Measurements from ENCODE around the gene FGF1.

FGF1 gene

GRCh38 chr5:142597546-142598337, 88.1 kb downstream of the FGF1 start:
- TF ChIP-seq GATA1 (IDR thresholded peaks at IDR 0.05; ENCODE audit: low read depth, low read length) (no peak), POLR2A (IDR thresholded peaks at IDR 0.05; ENCODE audit: low read length) (no peak)
- DNase-seq = peak; percentile 53 to 71

DNA sequence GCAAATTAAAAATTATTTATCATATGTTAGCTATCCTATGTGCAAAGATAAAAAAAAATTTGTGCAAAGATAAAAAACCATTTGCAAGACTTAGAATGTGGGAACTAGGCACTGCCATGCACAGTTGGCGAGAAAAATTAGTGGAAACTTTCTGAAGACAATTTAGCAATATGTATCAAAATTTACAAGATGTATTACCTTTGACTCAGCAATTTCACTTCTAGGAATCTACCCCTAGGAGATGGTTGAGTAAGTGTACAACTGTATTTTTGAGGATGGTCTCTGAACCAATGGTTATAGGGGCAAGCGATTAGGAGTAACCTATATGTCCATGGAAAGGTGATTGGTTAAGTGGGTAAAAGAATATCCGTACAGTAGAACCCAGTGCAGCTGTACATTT, 88.9 kb downstream of the FGF1 start:
- TF ChIP-seq POLR2A (IDR thresholded peaks at IDR 0.05; ENCODE audit: low read length) (no peak), GATA1 (IDR thresholded peaks at IDR 0.05; ENCODE audit: low read depth, low read length) (no peak)
- no peak for DNase-seq

- no peak for DNase-seq
- TF ChIP-seq GATA1 (IDR thresholded peaks at IDR 0.05; ENCODE audit: low read depth, low read length) (no peak), POLR2A (IDR thresholded peaks at IDR 0.05; ENCODE audit: low read length) (no peak)
Measured at GRCh38 chr5:142592365-142592764, 93.5 kb downstream of the FGF1 start.

- DNase-seq = no peak
- TF ChIP-seq GATA1 (IDR thresholded peaks at IDR 0.05; ENCODE audit: low read depth, low read length) (no peak), POLR2A (IDR thresholded peaks at IDR 0.05; ENCODE audit: low read length) (no peak)
Measured at GRCh38 chr5:142590451-142591231, 95.2 kb downstream of the FGF1 start.

DNA sequence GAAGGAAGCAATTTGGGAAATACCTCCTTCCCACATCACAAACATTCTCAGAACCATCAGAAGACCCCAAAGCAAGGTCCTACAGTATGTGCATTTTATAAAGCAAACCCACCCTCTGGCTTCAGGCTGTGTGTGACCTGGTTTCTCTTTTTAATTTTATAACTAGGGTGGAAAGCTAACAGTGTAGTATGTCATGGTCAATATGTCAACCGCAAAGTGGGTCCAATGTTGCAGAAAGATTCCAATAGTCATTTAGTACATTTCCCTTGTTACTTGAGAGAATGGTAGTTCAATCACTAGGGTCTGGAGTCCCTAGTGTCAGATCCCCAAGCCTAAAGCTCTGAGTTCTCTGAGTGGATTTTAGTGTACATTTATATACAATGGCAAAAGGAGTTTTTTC, 96.2 kb downstream of the FGF1 start:
- no peak for DNase-seq
- TF ChIP-seq POLR2A (IDR thresholded peaks at IDR 0.05; ENCODE audit: low read length) = no peak
- no peak for TF ChIP-seq GATA1 (IDR thresholded peaks at IDR 0.05; ENCODE audit: low read depth, low read length)

DNA sequence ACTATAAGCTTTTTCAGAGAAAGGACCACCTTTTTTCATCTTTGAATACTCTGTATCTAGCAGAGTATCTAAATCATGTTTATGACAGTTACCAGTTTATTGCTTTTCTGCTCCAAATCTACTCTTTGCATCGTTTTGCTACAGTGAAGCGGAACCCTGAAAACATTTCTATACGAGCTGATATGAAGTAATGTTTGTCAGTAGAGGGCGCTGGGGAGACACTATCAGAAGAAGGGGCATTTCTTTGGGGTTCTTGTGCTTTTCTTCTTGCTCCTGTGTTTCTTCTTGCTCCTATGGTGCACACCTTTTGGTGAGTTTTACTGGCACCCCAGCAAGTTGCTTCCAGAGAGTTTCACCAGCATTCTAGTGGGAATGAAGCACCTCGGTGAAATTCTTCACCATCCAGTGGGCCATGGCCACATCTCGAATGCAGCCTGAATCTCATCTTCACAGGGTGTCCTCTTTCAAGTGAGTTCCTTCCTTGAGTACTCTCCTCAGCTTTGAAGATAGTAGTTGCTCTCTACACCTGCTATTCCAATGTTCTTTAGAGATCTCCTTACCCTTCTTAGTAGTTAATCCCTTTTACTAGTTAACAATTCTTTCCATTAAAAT, 98.4 kb downstream of the FGF1 start:
- DNase-seq = peak; percentile 35 to 63
- TF ChIP-seq POLR2A (IDR thresholded peaks at IDR 0.05; ENCODE audit: low read length) (no peak), GATA1 (IDR thresholded peaks at IDR 0.05; ENCODE audit: low read depth, low read length) (no peak)

GRCh38 chr5:142586552-142586951, 99.3 kb downstream of the FGF1 start:
- TF ChIP-seq POLR2A (IDR thresholded peaks at IDR 0.05; ENCODE audit: low read length) (no peak), GATA1 (IDR thresholded peaks at IDR 0.05; ENCODE audit: low read depth, low read length) (no peak)
- DNase-seq = no peak

GRCh38 chr5:142585451-142585850, 100.4 kb downstream of the FGF1 start:
- no peak for DNase-seq
- TF ChIP-seq POLR2A (IDR thresholded peaks at IDR 0.05; ENCODE audit: low read length) (no peak), GATA1 (IDR thresholded peaks at IDR 0.05; ENCODE audit: low read depth, low read length) (no peak)

DNA sequence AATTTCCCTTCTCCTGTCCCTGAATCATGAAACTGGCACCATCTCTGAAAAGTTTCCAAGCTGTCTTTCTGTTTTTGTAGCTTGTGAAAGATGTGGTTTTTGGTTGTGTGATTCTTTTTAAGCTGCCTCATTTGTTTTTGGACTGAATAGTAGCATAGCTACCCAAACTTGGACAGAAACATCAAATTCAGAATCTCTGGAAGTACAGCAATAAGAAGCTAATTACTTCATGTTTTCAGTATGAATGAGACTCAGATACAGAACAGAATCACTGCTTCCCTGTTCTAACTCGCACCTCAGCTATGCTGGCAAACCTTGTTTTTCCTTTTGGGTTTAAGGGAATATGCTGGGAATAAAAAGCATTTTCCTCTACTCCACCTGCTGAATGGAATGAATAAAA, 101.0 kb downstream of the FGF1 start:
- TF ChIP-seq GATA1 (IDR thresholded peaks at IDR 0.05; ENCODE audit: low read depth, low read length) (no peak), POLR2A (IDR thresholded peaks at IDR 0.05; ENCODE audit: low read length) (no peak)
- no peak for DNase-seq

DNA sequence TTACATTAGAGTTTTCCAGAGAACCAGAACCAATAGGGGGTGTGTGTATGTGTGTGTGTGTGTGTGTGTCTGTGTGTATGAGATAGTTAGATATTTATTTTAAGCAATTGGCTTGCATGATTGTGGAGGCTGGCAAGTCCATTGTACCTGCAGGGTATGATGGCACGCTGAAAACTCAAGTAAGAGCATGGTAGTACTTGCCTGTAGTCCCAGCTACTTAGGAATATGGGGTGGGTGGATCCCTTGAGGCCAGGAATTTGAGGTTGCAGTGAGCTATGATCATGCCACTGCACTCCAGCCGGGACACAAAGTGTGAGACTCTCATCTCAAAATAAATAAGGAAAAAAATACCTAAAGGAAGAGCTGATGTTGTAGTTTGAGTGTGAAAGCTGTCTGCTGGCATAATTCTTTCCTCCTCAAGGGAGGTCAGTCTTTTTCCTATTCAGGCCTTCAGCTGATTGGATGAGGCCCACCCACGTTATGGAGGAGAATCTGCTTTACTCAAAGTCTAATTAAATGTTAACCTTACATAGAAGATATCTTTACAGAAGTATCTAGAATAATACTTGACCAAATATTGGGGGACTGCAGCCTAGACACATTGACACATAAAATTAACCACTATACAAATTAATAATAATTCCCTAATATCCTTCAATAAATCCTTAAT, 107.6 kb downstream of the FGF1 start:
- DNase-seq = no peak
- TF ChIP-seq POLR2A (IDR thresholded peaks at IDR 0.05; ENCODE audit: low read length) = no peak
- no peak for TF ChIP-seq GATA1 (IDR thresholded peaks at IDR 0.05; ENCODE audit: low read depth, low read length)

DNA sequence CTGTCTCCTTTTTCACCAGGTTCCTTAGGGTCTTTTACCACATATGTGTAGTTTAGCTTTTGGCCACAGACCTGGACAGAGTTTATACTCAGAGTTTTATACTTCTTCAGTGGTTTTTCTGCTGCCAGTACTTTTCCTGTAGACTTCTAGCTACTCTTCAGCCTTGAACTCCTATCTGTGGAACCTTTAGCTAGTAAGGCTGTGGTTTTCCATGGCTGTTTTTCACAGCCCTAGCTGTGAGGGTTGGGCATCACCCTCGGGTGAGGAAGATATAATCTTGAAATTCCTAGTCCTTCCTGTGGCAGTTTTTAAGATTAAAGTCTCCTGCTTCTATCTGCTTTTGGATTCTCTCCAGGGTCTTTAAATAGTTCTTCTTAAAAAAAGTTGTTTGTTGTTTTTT, 109.1 kb downstream of the FGF1 start:
- no peak for DNase-seq
- TF ChIP-seq POLR2A (IDR thresholded peaks at IDR 0.05; ENCODE audit: low read length) (no peak), GATA1 (IDR thresholded peaks at IDR 0.05; ENCODE audit: low read depth, low read length) (no peak)

DNA sequence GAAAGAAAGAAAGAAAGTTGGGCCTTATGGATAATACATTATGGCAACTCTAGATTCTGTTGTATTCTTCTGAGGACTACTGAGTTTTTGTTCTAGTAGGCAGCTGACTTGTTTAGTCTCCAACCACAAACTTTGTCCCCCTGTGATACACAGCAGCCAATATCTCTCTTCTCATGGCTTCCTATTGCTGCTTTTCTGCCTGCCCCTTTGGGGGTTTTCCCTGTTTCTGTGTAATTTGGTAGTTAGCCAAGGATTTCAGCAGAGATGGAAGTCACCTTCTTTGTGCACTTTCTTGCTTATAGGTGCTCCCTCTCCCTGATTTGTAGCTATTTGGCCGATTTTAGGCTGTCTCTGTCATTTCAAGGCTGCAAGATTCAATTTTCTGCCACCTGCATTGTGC, 109.6 kb downstream of the FGF1 start:
- no peak for TF ChIP-seq POLR2A (IDR thresholded peaks at IDR 0.05; ENCODE audit: low read length)
- TF ChIP-seq GATA1 (IDR thresholded peaks at IDR 0.05; ENCODE audit: low read depth, low read length) = no peak
- DNase-seq = no peak

DNA sequence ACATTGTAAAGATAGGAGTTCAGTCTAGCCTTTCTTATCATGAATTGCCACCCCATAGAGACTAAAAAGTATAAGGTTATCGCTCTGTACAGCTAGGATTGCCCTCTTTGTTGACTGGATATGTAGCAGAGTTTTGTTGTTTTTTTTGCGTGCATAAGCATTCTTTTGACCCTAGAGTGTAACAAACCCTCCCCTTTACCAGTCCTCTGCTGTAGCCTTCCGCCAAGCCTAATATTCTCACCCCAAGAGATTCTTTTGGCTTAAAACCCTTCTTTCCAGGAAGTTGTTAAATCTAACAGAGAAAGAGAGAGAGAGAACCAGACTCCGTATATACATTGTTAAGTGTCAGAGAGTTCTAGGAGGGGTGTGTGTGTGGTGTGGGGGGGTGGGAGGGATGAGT, 113.9 kb downstream of the FGF1 start:
- DNase-seq = peak in 1 of 2 experiments; percentile 46
- no peak for TF ChIP-seq POLR2A (IDR thresholded peaks at IDR 0.05; ENCODE audit: low read length)
- no peak for TF ChIP-seq GATA1 (IDR thresholded peaks at IDR 0.05; ENCODE audit: low read depth, low read length)

DNA sequence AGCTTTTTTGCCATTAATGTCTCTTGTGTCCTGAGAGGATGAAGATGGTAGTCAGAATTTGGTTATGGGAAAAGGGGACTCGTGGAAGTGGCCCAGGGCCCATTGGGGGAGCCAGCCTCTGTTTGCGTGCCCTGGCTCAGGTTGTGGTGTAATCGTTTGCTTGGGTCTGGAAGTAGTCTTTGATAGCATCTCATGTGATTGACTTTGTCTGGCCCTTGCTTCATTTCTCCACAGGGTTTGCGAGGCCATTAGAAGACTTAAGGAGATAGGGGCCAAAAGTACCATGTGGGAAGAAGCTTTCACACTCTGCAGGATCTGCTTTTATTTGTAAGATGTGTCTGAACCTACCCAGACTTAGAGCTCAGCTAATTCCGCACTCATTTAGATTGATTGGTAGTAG, 114.5 kb downstream of the FGF1 start:
- DNase-seq = peak in 1 of 2 experiments; percentile 2
- no peak for TF ChIP-seq GATA1 (IDR thresholded peaks at IDR 0.05; ENCODE audit: low read depth, low read length)
- no peak for TF ChIP-seq POLR2A (IDR thresholded peaks at IDR 0.05; ENCODE audit: low read length)

Data from erythroblast (primary cell).